ENCODE data around the gene PON2. TPM values are rescaled to one million over a fixed set of nuclear protein-coding genes. Genes with fewer than 3 reads are reported as not detected.

Gene PON2
- polyA plus RNA-seq, 1 of the 3 experiments (the other 2 are of a cell fraction): 125 TPM

- no peak for TF ChIP-seq REST (IDR thresholded peaks at IDR 0.05; ENCODE audit: low read depth, low read length)
- no peak for TF ChIP-seq EP300 (IDR thresholded peaks at IDR 0.05; ENCODE audit: borderline replicate concordance in 1 of 2, low read depth in 1 of 2, low read length in 1 of 2)
- TF ChIP-seq RCOR1 (IDR thresholded peaks at IDR 0.05; ENCODE audit: low read length): no peak
Observed at GRCh38 chr7:95429241-95429990, 5.4 kb downstream of the PON2 start (continued).

GRCh38 chr7:95427914-95428516 is 6.8 kb downstream of the PON2 start:
- H3K9ac ChIP-seq: no peak overlapping the region
- H3K36me3 ChIP-seq (replicated peaks in 1 of 2; ENCODE audit: control insufficient read depth in 1 of 2, insufficient read depth in 2 of 2, low read length in 1 of 2): peaks cover 15 to 20% of the 10 kb centered on the region in 2 experiments
- H3K27me3 ChIP-seq (ENCODE audit: insufficient read depth): no peaks in the 10 kb centered on the region
- no peaks in the 10 kb centered on the region for H3K9me3 ChIP-seq
- ChIA-PET CTCF (interaction anchor here (3.1 kb wide), 1 partner anchor 49 kb away, joined by 14 read pairs; no protein-coding TSS in a partner anchor), POLR2A (no interaction called here)
- WGBS (ENCODE audit: low lambda C conversion rate): 82% methylated on average over 3 of the region's 3 CpGs
- no peak overlapping the region for H3K4me2 ChIP-seq
- DNase-seq: no peak
- no peak overlapping the region for H3K27ac ChIP-seq (ENCODE audit: low read depth in 2 of 2, low read length in 1 of 2)
- no peaks in the 10 kb centered on the region for H3K4me1 ChIP-seq (ENCODE audit: control insufficient read depth in 1 of 2, insufficient read depth in 2 of 2, low read depth in 1 of 2, low read length in 1 of 2)
- no peak overlapping the region for H3K4me3 ChIP-seq (ENCODE audit: low read depth in 2 of 2, low read length in 1 of 2)
- peaks cover 55% of the 10 kb centered on the region for H3K79me2 ChIP-seq (ENCODE audit: insufficient read depth)
- no peaks in the 10 kb centered on the region for H3K9me2 ChIP-seq
- peaks cover 6% of the 10 kb centered on the region for H3F3A ChIP-seq (replicated peaks; ENCODE audit: insufficient read depth)
- no peak overlapping the region for H2AFZ ChIP-seq (ENCODE audit: low read depth)
- H4K20me1 ChIP-seq (ENCODE audit: insufficient read depth): no peaks in the 10 kb centered on the region
- TF ChIP-seq USF1 (IDR thresholded peaks at IDR 0.05; ENCODE audit: borderline replicate concordance, low read depth): no peak
- no peak for TF ChIP-seq EZH2phosphoT487 (IDR thresholded peaks at IDR 0.05; ENCODE audit: borderline replicate concordance, low read depth)
- no peak for TF ChIP-seq NRF1 (IDR thresholded peaks at IDR 0.05; ENCODE audit: low read depth, low read length)
- TF ChIP-seq ZBTB33 (IDR thresholded peaks at IDR 0.05; ENCODE audit: borderline replicate concordance, low read depth): no peak
- no peak for TF ChIP-seq SIN3A (IDR thresholded peaks at IDR 0.05; ENCODE audit: borderline replicate concordance, low read depth, low read length)
- no peak for TF ChIP-seq ELF1 (IDR thresholded peaks at IDR 0.05)
- TF ChIP-seq NFIC (IDR thresholded peaks at IDR 0.05; ENCODE audit: borderline replicate concordance): no peak
- no peak for TF ChIP-seq MAX (IDR thresholded peaks at IDR 0.05; ENCODE audit: low read depth)
- no peak for TF ChIP-seq YY1 (IDR thresholded peaks at IDR 0.05; ENCODE audit: low read depth)
- no peak for TF ChIP-seq JUND (IDR thresholded peaks at IDR 0.05)
- TF ChIP-seq IRF3 (IDR thresholded peaks at IDR 0.05; ENCODE audit: low read depth, low read length): no peak
- no peak for TF ChIP-seq FOSL2 (IDR thresholded peaks at IDR 0.05; ENCODE audit: borderline replicate concordance, low read depth)
- TF ChIP-seq RXRA (IDR thresholded peaks at IDR 0.05; ENCODE audit: borderline replicate concordance, low read depth): no peak
- no peak for TF ChIP-seq TCF12 (IDR thresholded peaks at IDR 0.05)
- no peak for TF ChIP-seq REST (IDR thresholded peaks at IDR 0.05; ENCODE audit: low read depth, low read length)
- no peak for TF ChIP-seq GATA2 (CRISPR knock-in tag; IDR thresholded peaks at IDR 0.05)
